ES-I3 (cell line): ENCODE data around the gene PFN4.

Experiments
- H3K36me3 ChIP-seq: 2 replicates; pipeline ENCODE4 v1.6.1; 2013; ENCODE audit warnings: mild to moderate bottlenecking, low read length, control low read depth, moderate library complexity; ENCODE audit not compliant: insufficient read depth
- H3K4me1 ChIP-seq: 2 replicates; pipeline ENCODE4 v1.6.1; 2013; ENCODE audit warnings: mild to moderate bottlenecking, control low read depth, low read length; ENCODE audit not compliant: insufficient read depth
- H3K9ac ChIP-seq: 2 replicates; pipeline ENCODE4 v1.6.1; 2013; ENCODE audit warnings: low read depth, mild to moderate bottlenecking, low read length, moderate library complexity
- H3K9me3 ChIP-seq: 2 replicates; pipeline ENCODE4 v1.6.1; 2013; ENCODE audit warnings: mild to moderate bottlenecking, low read length, moderate library complexity; ENCODE audit not compliant: control insufficient read depth, insufficient read depth

Gene PFN4

GRCh38 chr2:24077879-24078278 lies 45.3 kb downstream of the PFN4 start:
- no peaks in the 10 kb centered on the region for H3K9me3 ChIP-seq
- H3K36me3 ChIP-seq: peaks cover 12% of the 10 kb centered on the region
- H3K9ac ChIP-seq: peak overlapping the region; percentile 58; the same call in 1 of the 2 replicates
- no peaks in the 10 kb centered on the region for H3K4me1 ChIP-seq

- H3K36me3 ChIP-seq: peaks cover 12% of the 10 kb centered on the region
- H3K4me1 ChIP-seq: no peaks in the 10 kb centered on the region
- no peaks in the 10 kb centered on the region for H3K9me3 ChIP-seq
- H3K9ac ChIP-seq: peak overlapping the region; percentile 58
These were observed 45.6 kb downstream of the PFN4 start for GRCh38 chr2:24077535-24077877.

GRCh38 chr2:24076849-24077534 lies 46.1 kb downstream of the PFN4 start:
- Histone ChIP-seq H3K36me3 (peaks cover 11% of the 10 kb centered on the region), H3K9ac (peak overlapping the region; percentile 58), H3K9me3 (no peaks in the 10 kb centered on the region), H3K4me1 (no peaks in the 10 kb centered on the region)

GRCh38 chr2:24075915-24076848 lies 47.0 kb downstream of the PFN4 start, which contains the start of gene SF3B6:
Gene SF3B6 (minus strand): TSS chr2:24076326. CDS start chr2:24076229, 97 bp downstream.
- peak within 1 kb of the TSS; percentile 62 for H3K9ac ChIP-seq
- no peaks in the 10 kb centered on the region for H3K9me3 ChIP-seq
- H3K36me3 ChIP-seq: peaks cover 11% of the 10 kb centered on the region
- H3K4me1 ChIP-seq: no peaks in the 10 kb centered on the region

GRCh38 chr2:24075259-24075658 lies 47.9 kb downstream of the PFN4 start:
- H3K36me3 ChIP-seq: peaks cover 11% of the 10 kb centered on the region
- H3K9ac ChIP-seq: peak overlapping the region; percentile 62
- H3K4me1 ChIP-seq: no peaks in the 10 kb centered on the region
- no peaks in the 10 kb centered on the region for H3K9me3 ChIP-seq

- Histone ChIP-seq H3K36me3 (peaks cover 11% of the 10 kb centered on the region), H3K9me3 (no peaks in the 10 kb centered on the region), H3K4me1 (no peaks in the 10 kb centered on the region), H3K9ac (no peak overlapping the region)
These were observed 49.3 kb downstream of the PFN4 start for GRCh38 chr2:24073816-24074215.

GRCh38 chr2:24072259-24072658 lies 50.9 kb downstream of the PFN4 start:
- Histone ChIP-seq H3K9me3 (no peaks in the 10 kb centered on the region), H3K4me1 (no peaks in the 10 kb centered on the region), H3K36me3 (peaks cover 11% of the 10 kb centered on the region), H3K9ac (no peak overlapping the region)

- H3K4me1 ChIP-seq: no peaks in the 10 kb centered on the region
These were observed 57.8 kb downstream of the PFN4 start for GRCh38 chr2:24065341-24065740.

More at GRCh38 chr2:24065341-24065740, 57.8 kb downstream of the PFN4 start:
- Histone ChIP-seq H3K36me3 (peaks cover 7% of the 10 kb centered on the region), H3K9me3 (no peaks in the 10 kb centered on the region), H3K9ac (no peak overlapping the region)
